ENCODE results near the gene FMN2.
"Not testable (repeated sequence)": the region's sequence is repeated elsewhere in the genome, so short reads cannot be mapped to it uniquely, and the experiment has no call there.

The FMN2 gene

DNA sequence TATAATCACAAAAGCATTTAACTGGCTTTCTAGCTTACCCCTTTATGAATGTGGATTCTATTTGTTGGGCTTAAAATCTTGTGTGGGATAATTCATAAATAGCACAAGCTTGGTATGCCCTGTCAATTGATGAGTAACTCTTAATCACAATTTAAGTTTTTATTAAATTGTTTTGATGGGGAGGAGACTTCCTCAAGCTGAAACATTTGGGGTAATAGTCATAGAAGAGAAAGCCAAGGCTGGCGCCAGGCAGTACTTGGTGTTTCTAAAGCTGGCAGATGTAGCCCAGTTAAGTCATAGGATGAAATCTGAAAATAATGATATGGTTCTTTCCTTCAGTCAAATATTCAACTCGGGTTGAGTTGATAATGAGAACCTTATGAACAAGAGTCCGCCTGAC is 167.2 kb downstream of the FMN2 start:
- no peaks in the 10 kb centered on the region for H3K9me2 ChIP-seq (replicated peaks; ENCODE audit: insufficient read depth, low read length)
- H3K9ac ChIP-seq (ENCODE audit: low read length) = no peak overlapping the region
- H3K9me3 ChIP-seq (ENCODE audit: insufficient read depth, low read length) = no peaks in the 10 kb centered on the region
- TF ChIP-seq, protein P1, sequence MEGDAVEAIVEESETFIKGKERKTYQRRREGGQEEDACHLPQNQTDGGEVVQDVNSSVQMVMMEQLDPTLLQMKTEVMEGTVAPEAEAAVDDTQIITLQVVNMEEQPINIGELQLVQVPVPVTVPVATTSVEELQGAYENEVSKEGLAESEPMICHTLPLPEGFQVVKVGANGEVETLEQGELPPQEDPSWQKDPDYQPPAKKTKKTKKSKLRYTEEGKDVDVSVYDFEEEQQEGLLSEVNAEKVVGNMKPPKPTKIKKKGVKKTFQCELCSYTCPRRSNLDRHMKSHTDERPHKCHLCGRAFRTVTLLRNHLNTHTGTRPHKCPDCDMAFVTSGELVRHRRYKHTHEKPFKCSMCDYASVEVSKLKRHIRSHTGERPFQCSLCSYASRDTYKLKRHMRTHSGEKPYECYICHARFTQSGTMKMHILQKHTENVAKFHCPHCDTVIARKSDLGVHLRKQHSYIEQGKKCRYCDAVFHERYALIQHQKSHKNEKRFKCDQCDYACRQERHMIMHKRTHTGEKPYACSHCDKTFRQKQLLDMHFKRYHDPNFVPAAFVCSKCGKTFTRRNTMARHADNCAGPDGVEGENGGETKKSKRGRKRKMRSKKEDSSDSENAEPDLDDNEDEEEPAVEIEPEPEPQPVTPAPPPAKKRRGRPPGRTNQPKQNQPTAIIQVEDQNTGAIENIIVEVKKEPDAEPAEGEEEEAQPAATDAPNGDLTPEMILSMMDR (IDR thresholded peaks at IDR 0.05; ENCODE audit: insufficient read depth, low read length, poor library complexity, severe bottlenecking) = no peak
- TF ChIP-seq EZH2phosphoT487 (conservative IDR thresholded peaks at IDR 0.05; ENCODE audit: low read length) = no peak
- H3K4me2 ChIP-seq (ENCODE audit: low read depth, low read length, poor library complexity, severe bottlenecking) = no peak overlapping the region
- H4K20me1 ChIP-seq (ENCODE audit: low read depth, low read length) = no peaks in the 10 kb centered on the region
- H3K4me3 ChIP-seq (ENCODE audit: insufficient read depth, low read length, poor library complexity, severe bottlenecking) = no peak overlapping the region
- no peaks in the 10 kb centered on the region for H3K79me2 ChIP-seq (ENCODE audit: insufficient read depth, low read length)
- no peak overlapping the region for H2AFZ ChIP-seq (ENCODE audit: low read depth, low read length, severe bottlenecking)
- H3F3A ChIP-seq (ENCODE audit: insufficient read depth) = no peaks in the 10 kb centered on the region
- no peak overlapping the region for H3K27ac ChIP-seq (ENCODE audit: low read depth, low read length)
- no peaks in the 10 kb centered on the region for H3K36me3 ChIP-seq (ENCODE audit: low read length)
- no peaks in the 10 kb centered on the region for H3K27me3 ChIP-seq (ENCODE audit: low read length)

- H3K9ac ChIP-seq (ENCODE audit: low read length); H3K4me2 ChIP-seq (ENCODE audit: low read depth, low read length, poor library complexity, severe bottlenecking); H3K27me3 ChIP-seq (ENCODE audit: low read length); H3K79me2 ChIP-seq (ENCODE audit: insufficient read depth, low read length); H3K36me3 ChIP-seq (ENCODE audit: low read length); H3K9me3 ChIP-seq (ENCODE audit: insufficient read depth, low read length); H3K4me3 ChIP-seq (ENCODE audit: insufficient read depth, low read length, poor library complexity, severe bottlenecking); H4K20me1 ChIP-seq (ENCODE audit: low read depth, low read length); H3K9me2 ChIP-seq (replicated peaks; ENCODE audit: insufficient read depth, low read length); H2AFZ ChIP-seq (ENCODE audit: low read depth, low read length, severe bottlenecking); H3K27ac ChIP-seq (ENCODE audit: low read depth, low read length); H3F3A ChIP-seq (ENCODE audit: insufficient read depth): not testable (repeated sequence)
Observed at GRCh38 chr1:240264494-240264893, 172.8 kb downstream of the FMN2 start.

DNA sequence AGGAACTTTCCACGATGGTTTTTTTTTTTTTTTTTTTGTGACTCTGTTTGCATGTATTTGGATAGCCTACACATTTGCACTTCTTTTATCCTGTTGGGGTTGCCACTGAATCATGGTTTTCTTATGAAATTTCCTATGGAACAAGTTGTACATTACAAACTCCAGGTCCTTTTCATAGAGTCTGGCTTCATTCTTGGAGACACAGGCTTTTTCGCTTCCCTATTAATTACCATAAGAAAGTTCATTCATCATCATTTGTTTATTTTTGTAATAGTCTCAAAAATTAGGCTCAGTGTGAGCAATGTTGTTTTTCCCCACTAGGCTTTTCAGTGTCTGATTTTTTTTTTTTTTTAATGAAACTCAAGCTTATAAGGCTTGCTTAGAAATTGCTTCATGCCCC is 179.4 kb downstream of the FMN2 start:
- no peak overlapping the region for H3K4me2 ChIP-seq (ENCODE audit: low read depth, low read length, poor library complexity, severe bottlenecking)
- no peak overlapping the region for H3K27ac ChIP-seq (ENCODE audit: low read depth, low read length)
- no peaks in the 10 kb centered on the region for H3K79me2 ChIP-seq (ENCODE audit: insufficient read depth, low read length)
- no peaks in the 10 kb centered on the region for H3F3A ChIP-seq (ENCODE audit: insufficient read depth)
- H3K4me3 ChIP-seq (ENCODE audit: insufficient read depth, low read length, poor library complexity, severe bottlenecking) = no peak overlapping the region
- no peaks in the 10 kb centered on the region for H3K9me2 ChIP-seq (replicated peaks; ENCODE audit: insufficient read depth, low read length)
- no peaks in the 10 kb centered on the region for H3K36me3 ChIP-seq (ENCODE audit: low read length)
- no peaks in the 10 kb centered on the region for H3K27me3 ChIP-seq (ENCODE audit: low read length)
- TF ChIP-seq EZH2phosphoT487 (conservative IDR thresholded peaks at IDR 0.05; ENCODE audit: low read length) = no peak
- TF ChIP-seq, protein P1 (IDR thresholded peaks at IDR 0.05; ENCODE audit: insufficient read depth, low read length, poor library complexity, severe bottlenecking) = no peak
- H2AFZ ChIP-seq (ENCODE audit: low read depth, low read length, severe bottlenecking) = no peak overlapping the region
- no peaks in the 10 kb centered on the region; the same call in 1 of the 2 replicates for H3K9me3 ChIP-seq (ENCODE audit: insufficient read depth, low read length)
- no peaks in the 10 kb centered on the region for H4K20me1 ChIP-seq (ENCODE audit: low read depth, low read length)
- no peak overlapping the region for H3K9ac ChIP-seq (ENCODE audit: low read length)

DNA sequence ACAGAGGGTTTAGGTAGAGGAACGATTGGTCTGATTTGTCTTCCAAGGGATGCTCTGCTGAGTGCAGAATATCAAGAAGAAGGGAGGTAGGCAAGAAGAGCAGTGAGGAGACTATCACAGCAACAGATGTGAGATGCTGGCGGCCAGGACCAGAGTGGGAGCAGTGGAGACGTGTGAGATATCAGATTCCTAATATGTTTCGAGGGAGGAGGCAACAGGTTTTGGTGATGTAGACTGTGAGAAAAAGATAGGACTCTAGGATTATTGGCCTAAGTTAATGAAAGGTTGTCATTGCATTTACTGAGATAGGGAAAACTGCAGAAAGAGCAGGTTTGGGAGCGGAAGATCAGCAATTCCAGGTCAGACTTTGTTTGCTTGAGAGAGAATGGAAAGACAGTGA is 182.9 kb downstream of the FMN2 start:
- no peak overlapping the region for H3K4me3 ChIP-seq (ENCODE audit: insufficient read depth, low read length, poor library complexity, severe bottlenecking)
- H3K9ac ChIP-seq (ENCODE audit: low read length) = no peak overlapping the region
- H3F3A ChIP-seq (ENCODE audit: insufficient read depth) = no peaks in the 10 kb centered on the region
- no peaks in the 10 kb centered on the region for H3K79me2 ChIP-seq (ENCODE audit: insufficient read depth, low read length)
- TF ChIP-seq, protein P1 (IDR thresholded peaks at IDR 0.05; ENCODE audit: insufficient read depth, low read length, poor library complexity, severe bottlenecking) = no peak
- no peak for TF ChIP-seq EZH2phosphoT487 (conservative IDR thresholded peaks at IDR 0.05; ENCODE audit: low read length)
- no peak overlapping the region for H3K27ac ChIP-seq (ENCODE audit: low read depth, low read length)
- no peaks in the 10 kb centered on the region for H3K36me3 ChIP-seq (ENCODE audit: low read length)
- no peaks in the 10 kb centered on the region; the same call in 1 of the 2 replicates for H3K9me3 ChIP-seq (ENCODE audit: insufficient read depth, low read length)
- H3K4me2 ChIP-seq (ENCODE audit: low read depth, low read length, poor library complexity, severe bottlenecking) = no peak overlapping the region
- H3K27me3 ChIP-seq (ENCODE audit: low read length) = no peaks in the 10 kb centered on the region
- no peak overlapping the region for H2AFZ ChIP-seq (ENCODE audit: low read depth, low read length, severe bottlenecking)
- H3K9me2 ChIP-seq (replicated peaks; ENCODE audit: insufficient read depth, low read length) = no peaks in the 10 kb centered on the region
- no peaks in the 10 kb centered on the region for H4K20me1 ChIP-seq (ENCODE audit: low read depth, low read length)

DNA sequence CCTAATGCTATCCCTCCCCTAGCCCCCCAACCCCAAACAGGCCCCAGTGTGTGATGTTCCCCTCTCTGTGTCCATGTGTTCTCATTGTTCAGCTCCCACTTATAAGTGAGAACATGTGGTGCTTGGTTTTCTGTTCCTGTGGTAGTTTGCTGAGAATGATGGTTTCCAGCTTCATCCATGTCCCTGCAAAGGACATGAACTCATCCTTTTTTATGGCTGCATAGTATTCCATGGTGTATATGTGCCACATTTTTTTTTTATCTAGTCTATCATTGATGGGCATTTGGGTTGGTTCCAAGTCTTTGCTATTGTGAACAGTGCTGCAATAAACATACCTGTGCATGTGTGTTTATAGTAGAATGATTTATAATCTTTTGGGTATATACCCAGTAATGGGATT is 183.5 kb downstream of the FMN2 start:
- not testable (repeated sequence) for H3K27me3 ChIP-seq (ENCODE audit: low read length); H3K79me2 ChIP-seq (ENCODE audit: insufficient read depth, low read length); H4K20me1 ChIP-seq (ENCODE audit: low read depth, low read length); H3K4me3 ChIP-seq (ENCODE audit: insufficient read depth, low read length, poor library complexity, severe bottlenecking); H3K9me3 ChIP-seq (ENCODE audit: insufficient read depth, low read length); H3K9ac ChIP-seq (ENCODE audit: low read length); H3K27ac ChIP-seq (ENCODE audit: low read depth, low read length); H3K9me2 ChIP-seq (replicated peaks; ENCODE audit: insufficient read depth, low read length); H3K4me2 ChIP-seq (ENCODE audit: low read depth, low read length, poor library complexity, severe bottlenecking); H2AFZ ChIP-seq (ENCODE audit: low read depth, low read length, severe bottlenecking); H3F3A ChIP-seq (ENCODE audit: insufficient read depth); H3K36me3 ChIP-seq (ENCODE audit: low read length)

Data from SU-DHL-6 (cell line).